Measurements from ENCODE around the gene MED13.

GRCh38 chr17:61968757-61969156 lies 96.3 kb downstream of the MED13 start:
- TF ChIP-seq CTCF (IDR thresholded peaks at IDR 0.05) (no peak), POLR2A (IDR thresholded peaks at IDR 0.05) (no peak)

Data from vagina (tissue), 2 donors.